Activated CD4-positive, alpha-beta T cell treated with anti-CD3 and anti-CD28 coated beads for 4 hours (primary cell): ENCODE measurements around the gene SUOX.
"Not testable (repeated sequence)": the region's sequence is repeated elsewhere in the genome, so short reads cannot be mapped to it uniquely, and the experiment has no call there.

ENCODE experiments used
- DNase-seq, 2 donors: peaks; one replicate each; pipeline ENCODE4 v3.0.0-alpha.2; 2020

SUOX gene

DNA sequence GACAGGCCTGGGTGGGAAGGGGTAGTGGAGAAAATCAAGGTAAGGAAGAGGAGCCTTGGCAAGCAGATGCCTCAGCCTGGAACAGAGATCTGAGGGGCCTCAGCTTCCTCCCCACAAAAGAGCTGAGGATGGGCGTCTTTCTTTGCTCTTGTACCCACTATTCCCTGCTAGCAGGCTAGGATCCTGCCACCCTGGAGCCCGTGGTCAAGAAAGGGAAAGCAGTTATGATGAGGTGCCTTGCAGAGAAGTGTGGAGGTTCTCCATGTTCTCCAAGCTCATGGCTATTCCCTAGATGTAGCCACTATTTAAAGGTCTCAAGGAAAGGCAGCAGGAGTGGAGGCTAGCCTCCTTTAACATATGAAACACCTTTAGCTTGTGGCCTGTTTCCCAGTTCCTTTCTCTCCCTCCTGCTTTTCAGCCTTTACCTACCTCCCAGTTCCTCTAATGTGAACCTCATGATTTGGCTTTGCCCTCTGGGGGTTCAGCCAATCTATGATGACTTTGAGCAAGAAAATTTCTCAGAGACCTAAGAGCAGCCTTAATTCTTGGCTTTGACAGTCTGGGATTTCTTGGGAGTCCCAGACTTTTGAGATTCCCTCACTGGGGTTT is 24.9 kb downstream of the SUOX start:
- DNase-seq, result no peak

DNA sequence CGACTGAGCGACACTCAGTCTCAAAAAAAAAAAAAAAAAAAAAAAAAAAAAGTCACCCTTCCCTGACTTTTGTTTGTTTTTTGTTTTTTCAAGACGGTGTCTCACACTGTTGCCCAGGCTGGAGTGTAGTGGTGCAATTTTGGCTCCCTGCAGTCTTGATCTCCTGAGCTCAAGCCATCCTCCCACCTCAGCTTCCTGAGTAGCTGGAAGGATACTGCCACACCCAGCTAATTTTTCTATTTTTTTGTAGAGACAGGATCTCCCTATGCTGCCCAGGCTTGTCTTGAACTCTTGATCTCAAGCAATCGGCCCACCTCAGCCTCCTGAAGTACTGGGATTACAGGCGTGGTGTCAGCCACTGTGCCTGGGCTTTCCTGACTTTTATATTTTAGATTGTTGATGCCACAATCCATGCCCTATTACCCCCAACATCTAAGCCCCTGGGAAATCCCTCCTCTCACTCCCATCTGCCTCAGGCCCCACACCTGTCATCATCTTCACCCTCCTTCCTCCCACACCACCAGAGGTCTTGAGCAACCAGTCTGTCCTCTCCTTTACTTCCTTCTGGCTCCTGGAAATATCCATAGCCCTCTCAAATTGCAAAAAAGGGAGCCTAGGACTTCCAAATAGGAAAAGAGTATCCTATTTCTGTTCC is 31.6 kb downstream of the SUOX start:
- DNase-seq, result no peak

DNA sequence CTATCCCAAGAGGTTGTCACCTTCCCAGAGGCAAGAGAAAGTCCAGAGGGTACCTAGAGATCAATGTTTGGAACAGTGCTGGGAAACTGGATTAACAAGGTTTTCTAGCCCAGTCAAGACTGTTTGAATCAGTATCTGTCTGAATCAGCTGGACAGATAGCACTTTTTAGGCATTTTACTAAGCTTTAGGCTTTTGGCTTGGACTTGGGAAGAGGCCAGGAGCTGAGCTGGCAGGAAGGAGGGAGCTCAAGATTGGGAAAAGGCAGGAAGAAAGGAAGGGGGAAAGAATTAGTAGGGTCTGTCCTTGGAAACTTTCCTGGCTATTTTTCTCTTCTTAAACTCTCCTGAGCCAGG is 32.1 kb downstream of the SUOX start:
- DNase-seq, result no peak

DNA sequence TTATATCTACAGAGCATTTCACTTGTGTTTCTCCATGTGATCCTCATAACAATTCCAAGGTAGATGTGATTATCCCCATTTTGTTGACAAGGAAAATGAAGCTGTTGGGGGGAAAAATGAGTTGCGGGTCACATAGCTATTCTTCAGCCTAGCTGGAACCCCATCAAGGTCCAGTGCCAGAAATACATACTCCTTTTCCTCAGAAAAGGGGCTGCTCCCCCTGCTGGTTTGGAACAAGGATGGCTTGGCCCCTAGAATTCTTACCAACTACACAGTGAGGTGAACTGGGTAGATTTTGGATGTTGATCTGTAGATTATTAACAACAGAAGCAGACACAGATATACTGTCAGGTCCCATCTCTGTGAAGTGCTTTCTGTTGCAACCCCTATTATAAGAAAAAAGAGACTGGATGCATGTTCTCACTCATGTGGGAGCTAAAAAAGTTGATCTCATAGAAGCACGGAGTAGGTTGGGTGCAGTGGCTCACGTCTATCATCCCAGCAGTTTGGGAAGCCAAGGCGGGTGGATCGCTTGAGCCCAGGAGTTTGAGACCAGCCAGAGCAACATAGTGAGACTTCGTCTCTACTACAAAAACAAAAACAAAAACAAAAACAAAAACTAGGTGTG is 32.7 kb downstream of the SUOX start:
- DNase-seq, result peak; percentile 45 to 48

DNA sequence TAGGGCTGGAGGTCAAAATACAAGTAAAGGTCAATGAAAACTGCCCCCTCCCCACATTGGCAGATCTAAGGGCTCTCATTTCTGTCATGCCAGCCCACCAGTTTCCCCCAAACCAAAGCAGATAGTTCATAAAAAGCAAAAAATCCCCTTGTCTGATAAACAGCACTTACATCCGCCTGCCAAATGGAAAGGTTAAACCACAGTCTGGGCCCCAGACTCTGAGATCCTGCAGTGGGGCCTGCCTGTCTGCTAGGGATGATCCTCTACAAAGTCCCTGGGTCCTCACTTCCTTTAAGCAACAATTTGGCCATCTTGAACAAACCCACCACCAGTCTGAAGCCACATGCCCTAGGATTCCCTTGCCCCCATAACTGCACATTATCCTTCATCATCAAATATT is 34.9 kb downstream of the SUOX start:
- DNase-seq, result peak in 1 of 2 donors; percentile 14

DNA sequence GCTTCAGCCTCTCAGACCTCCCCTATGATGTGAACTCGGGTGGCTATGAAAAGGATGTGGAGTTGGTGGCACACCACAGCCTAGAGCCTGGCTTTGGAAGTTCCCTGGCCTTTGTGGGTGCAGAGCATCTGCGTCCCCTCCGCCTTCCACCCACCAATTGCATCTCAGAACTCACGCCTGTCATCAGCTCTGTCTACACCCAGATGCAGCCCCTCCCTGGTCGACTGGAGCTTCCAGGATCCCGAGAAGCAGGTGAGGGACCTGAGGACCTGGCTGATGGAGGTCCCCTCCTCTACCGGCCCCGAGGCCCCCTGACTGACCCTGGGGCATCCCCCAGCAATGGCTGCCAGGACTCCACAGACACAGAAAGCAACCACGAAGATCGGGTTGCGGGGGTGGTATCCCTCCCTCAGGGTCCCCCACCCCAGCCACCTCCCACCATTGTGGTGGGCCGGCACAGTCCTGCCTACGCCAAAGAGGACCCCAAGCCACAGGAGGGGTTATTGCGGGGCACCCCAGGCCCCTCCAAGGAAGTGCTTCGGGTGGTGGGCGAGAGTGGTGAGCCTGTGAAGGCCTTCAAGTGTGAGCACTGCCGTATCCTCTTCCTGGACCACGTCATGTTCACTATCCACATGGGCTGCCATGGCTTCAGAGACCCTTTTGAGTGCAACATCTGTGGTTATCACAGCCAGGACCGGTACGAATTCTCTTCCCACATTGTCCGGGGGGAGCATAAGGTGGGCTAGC is 37.7 kb downstream of the SUOX start:
- no peak for DNase-seq

DNA sequence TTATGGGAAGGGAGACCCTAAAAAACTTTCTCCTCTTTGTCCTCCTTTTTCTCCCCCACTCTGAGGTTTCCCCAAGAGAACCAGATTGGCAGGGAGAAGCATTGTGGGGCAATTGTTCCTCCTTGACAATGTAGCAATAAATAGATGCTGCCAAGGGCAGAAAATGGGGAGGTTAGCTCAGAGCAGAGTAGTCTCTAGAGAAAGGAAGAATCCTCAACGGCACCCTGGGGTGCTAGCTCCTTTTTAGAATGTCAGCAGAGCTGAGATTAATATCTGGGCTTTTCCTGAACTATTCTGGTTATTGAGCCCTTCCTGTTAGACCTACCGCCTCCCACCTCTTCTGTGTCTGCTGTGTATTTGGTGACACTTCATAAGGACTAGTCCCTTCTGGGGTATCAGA is 40.1 kb downstream of the SUOX start:
- DNase-seq, result no peak

DNA sequence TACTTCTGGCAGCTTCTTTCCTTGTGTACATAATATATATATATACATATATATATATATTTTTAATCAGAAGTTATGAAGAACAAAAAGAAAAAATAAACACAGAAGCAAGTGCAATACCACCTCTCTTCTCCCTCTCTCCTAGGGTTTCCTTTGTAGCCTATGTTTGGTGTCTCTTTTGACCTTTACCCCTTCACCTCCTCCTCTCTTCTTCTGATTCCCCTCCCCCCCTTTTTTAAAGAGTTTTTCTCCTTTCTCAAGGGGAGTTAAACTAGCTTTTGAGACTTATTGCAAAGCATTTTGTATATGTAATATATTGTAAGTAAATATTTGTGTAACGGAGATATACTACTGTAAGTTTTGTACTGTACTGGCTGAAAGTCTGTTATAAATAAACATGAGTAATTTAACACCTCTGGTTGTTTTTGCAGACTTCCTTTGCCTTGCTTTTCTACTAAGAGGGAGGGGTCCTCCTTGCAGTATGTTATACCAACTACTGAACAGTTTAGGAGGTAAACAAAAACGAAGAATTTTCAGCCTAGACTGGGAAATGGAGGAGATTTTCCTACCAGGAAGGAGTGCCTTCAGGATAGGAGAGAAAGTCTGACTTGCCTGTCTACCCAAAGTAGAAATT is 41.1 kb downstream of the SUOX start:
- DNase-seq, result no peak

DNA sequence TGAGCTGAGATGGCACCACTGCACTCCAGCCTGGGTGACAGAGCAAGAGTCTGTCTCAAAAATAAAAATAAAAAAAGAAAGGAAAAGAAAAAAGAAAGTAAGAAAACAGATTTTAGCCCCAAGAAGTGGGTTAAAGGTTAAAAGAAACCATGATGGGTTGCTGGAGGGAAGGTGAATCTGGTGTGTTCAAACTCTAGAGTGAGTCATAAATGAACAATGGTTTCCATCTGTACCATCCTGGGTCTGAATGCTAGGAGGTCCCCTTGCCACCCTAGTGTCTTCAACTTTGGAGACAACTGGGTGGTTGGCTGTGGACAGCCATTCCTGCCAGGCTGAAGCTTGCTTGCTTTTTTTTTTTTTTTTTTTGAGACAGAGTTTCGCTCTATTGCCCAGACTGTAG is 43.1 kb downstream of the SUOX start:
- peak; percentile 14 to 16 for DNase-seq

DNA sequence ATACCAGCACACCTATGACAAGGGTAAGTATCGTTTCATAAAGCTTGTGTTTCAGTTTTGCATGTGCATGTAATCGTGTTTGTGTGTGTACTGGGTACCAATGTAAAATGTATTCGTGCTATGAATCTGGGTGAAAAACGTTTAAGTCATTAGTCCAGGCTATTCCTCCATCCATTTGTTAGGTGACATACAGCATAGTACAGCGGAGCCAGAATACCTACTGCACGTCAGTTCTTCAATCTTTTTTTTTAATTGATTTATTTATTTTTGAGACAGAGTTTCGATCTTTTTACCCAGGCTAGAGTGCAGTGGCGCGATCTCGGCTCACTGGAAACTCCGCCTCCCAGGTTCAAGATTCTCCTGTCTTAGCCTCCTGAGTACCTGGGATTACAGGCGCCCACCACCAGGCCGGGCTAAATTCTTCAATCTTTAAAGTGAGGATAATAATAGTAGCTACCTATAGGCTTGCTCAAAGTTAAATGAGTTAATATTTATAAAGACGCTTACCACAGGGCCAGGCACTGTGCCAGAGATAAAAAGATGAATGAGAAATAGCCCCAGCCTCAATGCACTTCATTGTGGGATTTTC is 44.0 kb downstream of the SUOX start:
- DNase-seq, result no peak

DNA sequence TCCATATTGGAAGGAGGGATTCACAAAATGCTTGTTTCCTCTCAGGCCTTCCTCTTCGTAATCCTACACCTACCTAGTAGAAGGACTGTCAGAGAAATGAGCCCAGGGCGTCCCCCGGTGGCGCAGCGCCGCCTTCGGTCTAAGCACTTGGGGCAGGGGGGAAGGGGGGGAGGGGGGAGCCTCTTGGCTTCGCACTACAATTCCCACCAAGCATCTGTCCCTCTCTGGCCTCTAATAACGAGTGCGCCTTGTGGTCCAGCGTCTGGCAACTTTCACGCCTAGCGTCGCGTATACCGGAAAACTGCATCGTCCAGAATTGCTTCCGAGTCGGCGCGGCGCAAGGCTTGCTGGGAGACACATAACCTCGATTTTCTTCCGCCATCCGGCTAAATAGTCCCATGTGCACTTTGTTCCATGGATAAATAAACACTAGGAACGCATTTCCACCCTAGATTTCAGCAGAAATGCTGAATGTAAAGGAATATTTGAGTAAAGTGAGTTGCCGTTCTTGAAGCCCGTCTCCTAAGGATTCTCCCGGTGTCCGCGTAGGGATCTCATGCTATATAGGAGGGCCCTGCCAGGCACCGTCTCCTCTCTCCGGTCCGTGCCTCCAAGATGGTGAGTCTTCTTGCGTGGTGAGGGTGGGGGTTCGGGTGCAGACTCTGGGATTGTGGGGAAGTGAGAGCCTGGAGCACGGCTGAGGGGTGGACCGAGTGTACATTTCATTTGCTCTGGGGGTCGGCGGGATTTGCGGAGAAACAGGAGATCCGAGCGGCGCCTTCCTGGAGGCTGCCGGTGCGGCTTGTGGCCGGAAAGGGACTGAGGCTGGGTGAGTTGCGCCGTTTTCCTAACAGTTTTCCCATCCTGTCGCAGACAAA is 44.7 kb downstream of the SUOX start, which contains the start of gene RPS26:
Gene RPS26, plus strand, starts transcription at position 367 of the 878 bp plus-strand sequence. Its CDS starts 249 bp downstream, at position 616.
- peak; percentile 89 to 90 for DNase-seq

DNA sequence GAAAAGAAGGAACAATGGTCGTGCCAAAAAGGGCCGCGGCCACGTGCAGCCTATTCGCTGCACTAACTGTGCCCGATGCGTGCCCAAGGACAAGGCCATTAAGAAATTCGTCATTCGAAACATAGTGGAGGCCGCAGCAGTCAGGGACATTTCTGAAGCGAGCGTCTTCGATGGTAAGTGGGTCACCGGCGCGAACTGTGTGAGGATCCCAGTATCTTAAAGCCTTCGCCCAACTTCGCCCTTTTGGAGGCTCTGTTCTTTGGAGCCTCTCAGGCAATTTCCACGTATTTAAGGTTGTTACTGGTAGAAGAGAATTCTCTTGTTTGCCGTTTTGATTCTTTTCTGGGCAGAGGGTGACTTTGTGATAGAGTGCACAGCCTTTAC is 45.3 kb downstream of the SUOX start:
- DNase-seq, result not testable (repeated sequence)

DNA sequence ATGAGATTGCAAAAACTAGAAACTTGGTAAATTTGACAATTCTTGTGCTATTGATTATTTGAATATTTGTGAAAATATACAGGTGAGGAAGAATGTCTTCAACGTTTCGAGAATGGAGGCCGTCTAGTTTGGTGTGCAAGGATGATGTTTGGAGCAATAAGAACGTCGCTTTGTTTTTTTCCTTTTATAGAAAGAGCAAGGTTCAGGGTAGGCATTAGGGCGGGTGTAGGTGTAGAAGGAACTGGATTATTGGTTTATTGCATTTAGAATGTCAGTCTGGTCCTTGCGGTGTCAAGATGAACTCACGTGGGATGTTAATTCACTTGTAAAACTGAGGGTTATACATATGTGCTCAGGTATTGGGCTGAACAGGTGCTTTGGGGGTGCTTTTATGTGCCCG is 45.8 kb downstream of the SUOX start:
- DNase-seq, result no peak

DNA sequence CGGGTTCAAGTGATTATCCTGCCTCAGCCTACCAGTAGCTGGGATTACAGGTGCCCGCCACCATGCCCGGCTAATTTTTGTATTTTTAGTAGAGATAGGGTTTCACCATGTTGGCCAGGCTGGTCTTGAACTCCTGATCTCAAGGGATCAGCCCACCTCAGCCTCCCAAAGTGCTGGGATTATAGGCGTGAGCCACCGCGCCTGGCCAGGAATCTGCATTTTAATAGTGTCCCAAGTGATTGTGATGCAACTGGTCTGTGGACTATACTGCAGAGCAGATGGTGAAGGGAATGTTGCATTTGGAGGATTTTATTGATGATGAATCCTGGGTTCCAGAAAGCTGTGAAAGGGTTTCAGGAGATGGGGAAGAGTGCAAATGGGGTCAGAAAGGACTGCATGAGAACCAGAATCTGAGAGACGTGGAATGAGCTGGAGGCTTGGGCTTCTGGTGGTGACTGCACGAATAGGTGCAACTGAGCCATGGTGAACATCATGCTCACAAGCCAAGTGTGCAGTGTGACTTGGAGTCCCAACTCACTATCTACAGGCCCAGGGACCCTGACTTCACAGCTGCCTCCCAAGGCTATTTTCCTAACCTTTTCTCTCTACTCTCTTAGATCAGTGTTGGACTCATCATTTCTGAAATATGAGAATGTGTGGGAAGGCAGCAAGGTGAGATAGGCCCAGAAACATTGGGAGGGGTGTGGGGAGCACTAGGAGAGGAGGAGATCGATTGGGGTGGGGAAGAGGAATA is 49.1 kb downstream of the SUOX start:
- DNase-seq, result no peak

DNA sequence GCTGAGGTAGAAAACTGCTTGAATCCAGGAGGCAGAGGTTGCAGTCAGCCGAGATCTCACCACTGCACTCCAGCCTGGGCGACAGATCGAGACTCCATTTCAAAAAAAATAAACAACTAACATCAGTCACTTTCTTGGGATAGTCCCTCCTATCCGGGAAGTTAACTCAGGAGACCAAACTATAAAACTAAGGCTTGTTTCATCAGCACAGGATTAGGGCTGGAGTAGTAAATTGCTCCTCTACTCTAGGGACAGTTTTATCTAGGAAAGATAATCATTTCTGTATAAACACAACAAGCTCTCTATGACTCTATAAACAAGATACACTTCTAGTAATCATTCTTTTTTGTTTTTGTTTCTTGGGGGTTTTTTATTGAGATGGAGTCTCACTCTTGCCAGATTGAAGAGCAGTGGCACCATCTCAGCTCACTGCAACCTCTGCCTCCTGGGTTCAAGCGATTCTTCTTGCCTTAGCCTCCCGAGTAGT is 56.4 kb downstream of the SUOX start:
- no peak for DNase-seq
